Activated T-helper 2 cell treated with anti-CD3 and anti-CD28 coated beads, Interferon-gamma antibody, Interleukin-2, Interleukin-4, amounts not matched to agents 10 μg/mL and 5 μg/mL and 100 μg/mL, durations not matched to agents 14 hours and 24 hours and 36 hours (primary cell): Measurements from ENCODE around the gene TXLNG. TPM values are rescaled to one million over a fixed set of nuclear protein-coding genes. Genes with fewer than 3 reads are reported as not detected.

Experiments
- DNase-seq: peaks from one replicate; pipeline ENCODE4 v3.0.0; 2021; ENCODE audit warnings: low spot score
- H3K27ac Mint-ChIP-seq: one replicate; pipeline ENCODE4 v1.8.0; 2021; ENCODE audit warnings: mixed read lengths
- H3K27me3 Mint-ChIP-seq: one replicate; pipeline ENCODE4 v1.8.0; 2021; ENCODE audit warnings: low read depth, mixed read lengths
- H3K36me3 Mint-ChIP-seq: one replicate; pipeline ENCODE4 v1.8.0; 2021; ENCODE audit warnings: low read depth, mixed read lengths
- H3K4me1 Mint-ChIP-seq: one replicate; pipeline ENCODE4 v1.8.0; 2021; ENCODE audit warnings: low read depth, mixed read lengths
- H3K4me3 Mint-ChIP-seq: one replicate; pipeline ENCODE4 v1.8.0; 2021; ENCODE audit warnings: low read depth, mild to moderate bottlenecking, moderate library complexity, mixed read lengths
- H3K9me3 Mint-ChIP-seq: one replicate; pipeline ENCODE4 v1.8.0; 2021; ENCODE audit warnings: mixed read lengths
- intact Hi-C: fragments of 100-400 bp; cut with micrococcal nuclease; formaldehyde crosslinking; loops from one replicate; pipeline ENCODE4 v1.15.1; 2023
- total RNA-seq: library from RNA; stranded (reverse); gene quantifications from 2 replicates; pipeline ENCODE4 v1.2.3, GENCODE V29; 2022

The TXLNG gene
- total RNA-seq, 1 donor from 2014 or later, result 21.4 TPM

GRCh38 chrX:16828124-16828908 lies 42.0 kb downstream of the TXLNG start:
- no peak overlapping the region for H3K4me3 Mint-ChIP-seq
- DNase-seq, result no peak
- peaks cover 8% of the 10 kb centered on the region for H3K4me1 Mint-ChIP-seq
- intact Hi-C loops, result no loop called here
- peaks cover 32% of the 10 kb centered on the region for H3K36me3 Mint-ChIP-seq
- H3K27me3 Mint-ChIP-seq, result no peaks in the 10 kb centered on the region
- no peak overlapping the region for H3K27ac Mint-ChIP-seq
- H3K9me3 Mint-ChIP-seq, result no peaks in the 10 kb centered on the region

DNA sequence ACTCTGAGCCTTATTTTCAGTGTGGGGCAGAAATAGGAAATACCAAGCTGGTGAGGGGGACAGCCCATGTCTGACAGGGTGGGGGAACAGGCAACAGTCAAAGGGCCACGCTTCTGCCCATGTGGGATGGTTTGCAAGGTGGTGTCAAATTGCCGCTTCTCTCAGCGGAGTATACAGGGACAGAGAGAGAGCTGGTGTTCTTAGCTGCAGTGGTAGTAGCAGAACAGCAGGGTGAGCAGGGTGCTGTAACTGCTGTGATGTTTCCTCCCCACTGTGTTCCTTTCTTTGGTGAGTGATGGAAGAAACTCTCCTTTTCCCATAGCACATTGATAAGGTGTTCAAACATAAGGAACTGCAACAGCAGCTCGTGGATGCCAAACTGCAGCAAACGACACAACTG lies 46.0 kb downstream of the TXLNG start:
- no peaks in the 10 kb centered on the region for H3K9me3 Mint-ChIP-seq
- no peaks in the 10 kb centered on the region for H3K27me3 Mint-ChIP-seq
- no peak overlapping the region for H3K4me3 Mint-ChIP-seq
- no peaks in the 10 kb centered on the region for H3K4me1 Mint-ChIP-seq
- H3K27ac Mint-ChIP-seq, result no peak overlapping the region
- intact Hi-C loops, result no loop called here
- DNase-seq, result no peak
- H3K36me3 Mint-ChIP-seq, result peaks cover 38% of the 10 kb centered on the region

- Mint-ChIP-seq H3K27ac (no peak overlapping the region), H3K27me3 (no peaks in the 10 kb centered on the region), H3K36me3 (peaks cover 45% of the 10 kb centered on the region), H3K4me1 (no peaks in the 10 kb centered on the region), H3K9me3 (no peaks in the 10 kb centered on the region), H3K4me3 (no peak overlapping the region)
- DNase-seq, result no peak
- intact Hi-C loops, result no loop called here
These were observed 48.5 kb downstream of the TXLNG start for GRCh38 chrX:16834806-16835205.

DNA sequence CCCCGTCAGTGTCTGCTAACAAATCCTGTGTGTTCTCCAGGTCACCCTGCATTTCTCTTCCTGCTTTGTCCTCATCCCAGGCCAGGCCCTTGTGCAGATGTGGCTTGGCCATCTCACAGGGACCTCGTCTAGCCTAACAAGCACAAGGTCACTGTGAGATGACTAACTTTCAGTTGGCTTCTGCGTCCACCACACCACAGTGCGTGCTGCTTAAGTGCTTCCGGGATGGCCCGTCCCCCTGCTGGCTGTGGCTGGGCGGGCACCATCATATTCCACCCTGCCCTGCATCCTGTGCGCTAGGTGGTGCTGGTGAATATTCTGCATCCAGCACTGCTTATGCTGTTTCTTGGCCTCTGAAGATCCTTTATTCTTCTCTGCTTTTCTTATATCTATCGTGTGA lies 50.1 kb downstream of the TXLNG start:
- H3K27ac Mint-ChIP-seq, result no peak overlapping the region
- H3K36me3 Mint-ChIP-seq, result peaks cover 48% of the 10 kb centered on the region
- DNase-seq, result no peak
- intact Hi-C loops, result no loop called here
- H3K9me3 Mint-ChIP-seq, result no peaks in the 10 kb centered on the region
- no peaks in the 10 kb centered on the region for H3K27me3 Mint-ChIP-seq
- H3K4me1 Mint-ChIP-seq, result no peaks in the 10 kb centered on the region
- no peak overlapping the region for H3K4me3 Mint-ChIP-seq

DNA sequence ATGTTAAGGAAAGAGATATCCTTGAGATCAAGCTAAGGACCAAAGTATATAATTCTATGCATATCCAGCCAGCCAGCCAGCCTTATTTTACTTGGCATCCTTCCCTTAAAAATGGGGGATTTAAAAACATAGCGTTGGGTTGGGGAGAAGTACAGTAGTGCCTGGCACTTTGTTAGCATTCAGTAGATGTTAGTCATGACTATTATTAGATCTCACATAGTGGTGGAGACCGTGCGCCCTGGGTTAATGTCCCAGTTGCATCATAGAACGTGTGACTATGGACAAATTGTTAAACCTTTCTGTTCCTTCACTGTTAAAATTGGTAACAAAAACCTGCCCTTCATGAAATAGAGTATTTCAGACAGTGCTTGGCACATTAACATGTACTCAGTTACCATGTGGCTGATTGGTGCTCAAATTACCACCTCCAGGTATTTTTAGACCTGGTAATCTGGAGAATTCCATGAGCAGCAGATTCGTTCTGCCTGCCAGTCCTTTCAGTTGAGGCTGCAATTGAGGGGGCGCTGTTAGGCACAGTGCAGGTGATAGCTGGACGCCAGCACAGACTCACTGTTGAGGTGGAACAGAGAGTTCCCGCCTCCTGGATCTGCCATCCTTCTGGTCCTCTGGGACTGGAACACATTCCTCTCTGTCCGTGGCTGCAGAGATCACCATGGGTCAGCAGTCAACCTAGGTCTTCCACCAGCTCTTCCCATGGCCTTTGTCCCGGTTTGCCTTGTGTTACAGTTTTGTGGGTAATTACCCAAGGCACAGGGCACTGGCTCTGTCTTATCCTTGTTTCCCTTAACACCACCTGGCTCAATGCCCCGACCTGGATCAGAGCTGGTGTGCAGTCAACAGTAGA lies 52.2 kb downstream of the TXLNG start:
- no peaks in the 10 kb centered on the region for H3K9me3 Mint-ChIP-seq
- H3K4me1 Mint-ChIP-seq, result peaks cover 5% of the 10 kb centered on the region
- no peak overlapping the region for H3K4me3 Mint-ChIP-seq
- H3K36me3 Mint-ChIP-seq, result peaks cover 53% of the 10 kb centered on the region
- no peaks in the 10 kb centered on the region for H3K27me3 Mint-ChIP-seq
- no peak for DNase-seq
- H3K27ac Mint-ChIP-seq, result no peak overlapping the region
- intact Hi-C loops, result no loop called here

DNA sequence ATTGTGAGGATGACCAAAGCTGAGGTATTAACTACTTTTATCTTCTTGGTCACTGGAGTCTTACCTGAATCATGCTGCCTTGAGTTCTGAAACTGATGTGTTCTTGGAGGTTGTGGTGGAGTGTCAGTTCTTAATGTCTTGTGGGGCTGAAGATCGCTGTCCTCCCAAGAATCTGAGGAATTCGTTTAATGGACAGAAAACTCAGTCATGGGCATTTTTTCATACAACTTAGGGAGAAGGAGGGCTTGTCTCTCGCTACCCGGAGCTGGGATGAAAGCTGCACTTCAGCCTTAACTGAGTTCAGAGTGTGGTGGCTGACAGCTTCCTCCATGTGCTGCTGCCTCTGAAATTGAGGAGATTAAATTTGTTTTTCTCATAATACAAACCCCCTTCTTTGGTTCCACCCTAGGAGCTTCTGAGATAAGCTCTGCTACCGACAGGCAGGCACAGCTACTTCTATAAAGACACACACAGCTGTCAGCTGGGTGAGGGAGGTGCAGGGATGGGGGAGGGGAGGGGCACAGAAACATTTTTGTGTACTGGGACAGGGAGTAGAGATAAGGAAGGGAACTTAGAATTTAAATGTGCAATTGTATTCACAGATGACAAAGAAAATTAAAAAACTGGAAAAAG lies 53.1 kb downstream of the TXLNG start:
- H3K36me3 Mint-ChIP-seq, result peaks cover 57% of the 10 kb centered on the region
- H3K9me3 Mint-ChIP-seq, result no peaks in the 10 kb centered on the region
- peaks cover 6% of the 10 kb centered on the region for H3K4me1 Mint-ChIP-seq
- intact Hi-C loops, result no loop called here
- H3K27me3 Mint-ChIP-seq, result no peaks in the 10 kb centered on the region
- no peak overlapping the region for H3K4me3 Mint-ChIP-seq
- DNase-seq, result no peak
- no peak overlapping the region for H3K27ac Mint-ChIP-seq

GRCh38 chrX:16839852-16840460 lies 53.7 kb downstream of the TXLNG start:
- Mint-ChIP-seq H3K4me3 (no peak overlapping the region), H3K36me3 (peaks cover 61% of the 10 kb centered on the region), H3K27ac (no peak overlapping the region), H3K9me3 (no peaks in the 10 kb centered on the region), H3K4me1 (peaks cover 6% of the 10 kb centered on the region), H3K27me3 (no peaks in the 10 kb centered on the region)
- no peak for DNase-seq
- intact Hi-C loops, result no loop called here

DNA sequence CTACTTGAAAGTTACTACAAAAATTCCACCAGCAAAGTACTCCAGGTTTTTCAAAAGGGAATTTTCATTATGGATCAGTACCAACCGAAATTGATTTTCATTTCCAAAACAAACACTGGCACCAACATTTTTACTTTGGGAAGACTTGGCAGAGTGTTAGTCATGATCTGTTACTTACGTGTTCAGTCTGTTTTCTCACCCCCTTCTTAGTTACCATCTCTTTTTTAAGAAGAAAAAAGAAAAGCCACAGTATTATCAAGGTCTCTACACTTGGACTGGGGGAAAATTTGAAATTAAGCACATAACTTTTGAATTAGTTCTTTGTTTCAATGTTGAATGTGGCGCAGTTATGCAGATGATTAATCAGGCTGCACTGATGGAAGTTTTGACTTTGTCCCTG lies 56.4 kb downstream of the TXLNG start:
- peaks cover 8% of the 10 kb centered on the region for H3K4me1 Mint-ChIP-seq
- peaks cover 56% of the 10 kb centered on the region for H3K36me3 Mint-ChIP-seq
- H3K27ac Mint-ChIP-seq, result peak overlapping the region; percentile 49
- intact Hi-C loops, result no loop called here
- H3K9me3 Mint-ChIP-seq, result no peaks in the 10 kb centered on the region
- DNase-seq, result no peak
- H3K4me3 Mint-ChIP-seq, result no peak overlapping the region
- no peaks in the 10 kb centered on the region for H3K27me3 Mint-ChIP-seq

DNA sequence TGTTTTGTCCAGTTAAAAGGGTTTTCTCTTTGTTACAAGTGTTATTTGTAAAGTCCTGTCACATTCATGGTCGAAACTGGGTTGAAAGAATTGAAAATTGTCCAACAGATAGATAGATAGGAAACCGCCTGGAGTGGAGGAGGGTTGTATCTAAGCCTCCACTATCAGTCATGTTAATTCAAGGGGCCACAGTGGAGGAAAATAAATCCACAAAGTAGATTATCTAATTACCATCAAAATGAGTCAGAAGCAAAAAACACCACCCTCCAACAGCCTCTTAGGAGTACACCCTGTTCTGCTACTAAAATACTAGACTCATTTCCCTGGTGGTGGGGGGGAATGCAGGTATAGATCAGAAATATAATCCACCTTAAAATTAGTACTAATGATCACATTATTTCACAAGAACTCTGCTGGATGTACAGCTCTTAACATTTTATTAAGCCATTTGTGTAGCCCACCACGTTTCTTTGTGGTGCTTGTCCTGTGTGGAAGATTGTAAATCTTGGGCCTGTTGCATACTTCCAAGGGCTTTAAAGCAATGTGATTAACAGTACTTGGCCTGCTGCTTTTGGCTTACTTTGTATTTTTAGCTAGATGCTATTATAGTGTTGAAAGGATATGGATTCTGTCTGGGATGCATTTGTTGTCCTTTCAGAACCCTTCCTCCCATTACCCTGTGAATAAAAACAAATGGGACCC lies 57.1 kb downstream of the TXLNG start:
- no peak for DNase-seq
- H3K27ac Mint-ChIP-seq, result peak overlapping the region; percentile 49
- H3K4me1 Mint-ChIP-seq, result peaks cover 8% of the 10 kb centered on the region
- H3K9me3 Mint-ChIP-seq, result no peaks in the 10 kb centered on the region
- H3K27me3 Mint-ChIP-seq, result no peaks in the 10 kb centered on the region
- H3K4me3 Mint-ChIP-seq, result no peak overlapping the region
- intact Hi-C loops, result no loop called here
- peaks cover 54% of the 10 kb centered on the region for H3K36me3 Mint-ChIP-seq

- intact Hi-C loops, result no loop called here
- Mint-ChIP-seq H3K27me3 (no peaks in the 10 kb centered on the region), H3K4me1 (peaks cover 8% of the 10 kb centered on the region), H3K27ac (no peak overlapping the region), H3K4me3 (no peak overlapping the region), H3K9me3 (no peaks in the 10 kb centered on the region), H3K36me3 (peaks cover 64% of the 10 kb centered on the region)
- DNase-seq, result no peak
These were observed 59.4 kb downstream of the TXLNG start for GRCh38 chrX:16845686-16846085.

DNA sequence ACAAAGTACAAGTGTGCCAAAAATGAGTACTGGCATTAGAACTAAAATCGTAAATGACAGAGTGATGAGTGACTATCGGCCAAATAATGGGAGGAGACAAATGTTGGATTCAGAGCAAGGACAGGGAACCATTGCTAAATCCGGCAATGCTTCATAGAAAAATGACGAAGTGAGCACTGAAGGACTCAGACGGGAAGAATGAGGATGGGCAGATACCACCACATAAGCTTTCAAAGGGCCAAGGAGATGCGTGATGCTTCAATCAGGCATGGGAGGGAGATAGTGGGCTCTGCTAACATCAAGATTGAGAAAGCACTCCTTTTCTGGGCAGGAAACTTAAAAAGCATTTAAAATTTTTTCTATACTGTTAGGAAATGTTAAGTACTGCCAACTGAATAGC lies 62.3 kb downstream of the TXLNG start:
- Mint-ChIP-seq H3K36me3 (peaks cover 65% of the 10 kb centered on the region), H3K27ac (no peak overlapping the region), H3K9me3 (no peaks in the 10 kb centered on the region), H3K4me3 (no peak overlapping the region), H3K27me3 (no peaks in the 10 kb centered on the region), H3K4me1 (peaks cover 19% of the 10 kb centered on the region)
- DNase-seq, result no peak
- intact Hi-C loops, result no loop called here

DNA sequence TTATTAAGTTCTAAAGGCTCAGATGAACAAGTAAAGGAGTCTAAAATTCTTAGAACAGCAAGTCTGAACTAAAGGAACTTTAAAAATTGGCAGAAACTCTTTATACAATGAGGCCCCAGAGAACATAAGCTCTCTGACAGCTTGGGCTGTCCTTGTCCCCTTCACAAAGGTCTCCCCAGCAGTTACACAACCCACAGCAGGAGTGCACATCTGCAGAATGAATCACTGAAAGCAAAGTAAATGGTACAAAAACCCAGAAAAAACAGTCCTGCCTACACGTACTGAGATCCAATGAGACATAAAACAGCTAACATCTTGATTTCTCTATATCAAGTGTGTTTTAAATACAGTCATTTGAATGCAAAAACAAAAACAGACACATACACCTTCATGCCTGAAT lies 65.2 kb downstream of the TXLNG start:
- H3K36me3 Mint-ChIP-seq, result peaks cover 71% of the 10 kb centered on the region
- H3K4me1 Mint-ChIP-seq, result peaks cover 26% of the 10 kb centered on the region
- DNase-seq, result no peak
- H3K4me3 Mint-ChIP-seq, result no peak overlapping the region
- peak overlapping the region; percentile 42 for H3K27ac Mint-ChIP-seq
- intact Hi-C loops, result loop anchor here (10.0 kb wide), 1 partner anchor 137 kb away; the partner anchor contains the start of genes CTPS2 and SYAP1
- H3K9me3 Mint-ChIP-seq, result peaks cover 3% of the 10 kb centered on the region
- H3K27me3 Mint-ChIP-seq, result no peaks in the 10 kb centered on the region
